NCI-H1694 treated with DMSO at 0.1 percent for 48 hours (cell line): ENCODE measurements around the gene EEF1AKMT4.

ENCODE experiments used
- DNase-seq: peaks from one replicate; lab custom pipeline; 2025; lab: John Stamatoyannopoulos, UW

EEF1AKMT4 gene

GRCh38 chr3:184236033-184236410, 13.4 kb upstream of the EEF1AKMT4 start:
- no peak for DNase-seq

- DNase-seq = no peak
These were observed 12.8 kb upstream of the EEF1AKMT4 start for GRCh38 chr3:184236636-184237035.

GRCh38 chr3:184237211-184237610, 12.3 kb upstream of the EEF1AKMT4 start:
- no peak for DNase-seq

GRCh38 chr3:184237807-184238206, 11.7 kb upstream of the EEF1AKMT4 start:
- peak; percentile 62 for DNase-seq

GRCh38 chr3:184238246-184238818, 11.1 kb upstream of the EEF1AKMT4 start:
- DNase-seq = peak; percentile 67

- DNase-seq = no peak
These were observed 10.3 kb upstream of the EEF1AKMT4 start for GRCh38 chr3:184239221-184239620.

GRCh38 chr3:184239708-184240107, 9.8 kb upstream of the EEF1AKMT4 start:
- DNase-seq = no peak

GRCh38 chr3:184240384-184241140, 8.9 kb upstream of the EEF1AKMT4 start:
- no peak for DNase-seq

- DNase-seq = no peak
These were observed 8.4 kb upstream of the EEF1AKMT4 start for GRCh38 chr3:184241141-184241446.

GRCh38 chr3:184241447-184242296, 7.8 kb upstream of the EEF1AKMT4 start:
- no peak for DNase-seq

- DNase-seq = no peak
These were observed 7.2 kb upstream of the EEF1AKMT4 start for GRCh38 chr3:184242297-184242685.

GRCh38 chr3:184248454-184249411, 739 bp upstream of the EEF1AKMT4 start, which contains the start of gene ALG3:
Gene ALG3 (minus strand): TSS chr3:184248962. CDS start chr3:184248940, 22 bp downstream.
- DNase-seq = peak; percentile 71

- DNase-seq = peak; percentile 94
These were observed 826 bp downstream of the EEF1AKMT4 start for GRCh38 chr3:184250167-184250828.

GRCh38 chr3:184255291-184256039, 6.0 kb downstream of the EEF1AKMT4 start:
- DNase-seq = no peak

GRCh38 chr3:184257083-184257915, 7.8 kb downstream of the EEF1AKMT4 start:
- DNase-seq = no peak

GRCh38 chr3:184258926-184259325, 9.5 kb downstream of the EEF1AKMT4 start:
- DNase-seq = no peak

GRCh38 chr3:184259396-184259877, 10.0 kb downstream of the EEF1AKMT4 start:
- DNase-seq = no peak

- DNase-seq = no peak
These were observed 10.6 kb downstream of the EEF1AKMT4 start for GRCh38 chr3:184259878-184260723.
